Measurements from ENCODE around the gene HTR1B.

- TF ChIP-seq, protein P1, sequence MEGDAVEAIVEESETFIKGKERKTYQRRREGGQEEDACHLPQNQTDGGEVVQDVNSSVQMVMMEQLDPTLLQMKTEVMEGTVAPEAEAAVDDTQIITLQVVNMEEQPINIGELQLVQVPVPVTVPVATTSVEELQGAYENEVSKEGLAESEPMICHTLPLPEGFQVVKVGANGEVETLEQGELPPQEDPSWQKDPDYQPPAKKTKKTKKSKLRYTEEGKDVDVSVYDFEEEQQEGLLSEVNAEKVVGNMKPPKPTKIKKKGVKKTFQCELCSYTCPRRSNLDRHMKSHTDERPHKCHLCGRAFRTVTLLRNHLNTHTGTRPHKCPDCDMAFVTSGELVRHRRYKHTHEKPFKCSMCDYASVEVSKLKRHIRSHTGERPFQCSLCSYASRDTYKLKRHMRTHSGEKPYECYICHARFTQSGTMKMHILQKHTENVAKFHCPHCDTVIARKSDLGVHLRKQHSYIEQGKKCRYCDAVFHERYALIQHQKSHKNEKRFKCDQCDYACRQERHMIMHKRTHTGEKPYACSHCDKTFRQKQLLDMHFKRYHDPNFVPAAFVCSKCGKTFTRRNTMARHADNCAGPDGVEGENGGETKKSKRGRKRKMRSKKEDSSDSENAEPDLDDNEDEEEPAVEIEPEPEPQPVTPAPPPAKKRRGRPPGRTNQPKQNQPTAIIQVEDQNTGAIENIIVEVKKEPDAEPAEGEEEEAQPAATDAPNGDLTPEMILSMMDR (IDR thresholded peaks at IDR 0.05 in 2 of 3, conservative IDR thresholded peaks at IDR 0.05 in 1 of 3; ENCODE audit: control insufficient read depth in 2 of 3, extremely low read depth in 1 of 3, insufficient read depth in 1 of 3, low read depth in 3 of 3, low read length in 3 of 3): no peak
- no peak for TF ChIP-seq SRF (IDR thresholded peaks at IDR 0.05; ENCODE audit: low read depth in 2 of 2, low read length in 2 of 2)
- no peak for TF ChIP-seq KDM1A (IDR thresholded peaks at IDR 0.05; ENCODE audit: borderline replicate concordance)
- TF ChIP-seq BRCA1 (IDR thresholded peaks at IDR 0.05; ENCODE audit: low read depth, low read length): no peak
Observed at GRCh38 chr6:77456531-77457248, 6.6 kb downstream of the HTR1B start.
